Ovary (tissue), 9 donors: ENCODE data around the gene CCDC28A. TPM values are rescaled to one million over a fixed set of nuclear protein-coding genes. Genes with fewer than 3 reads are reported as not detected.

ENCODE experiments used
- DNase-seq, 5 donors: peaks; one replicate each; pipeline ENCODE4 v3.0.0-alpha.2; 2019 to 2020
- H3K27ac ChIP-seq, 2 donors: fragments of 200-600 bp; one replicate each; pipeline versions ENCODE4 v1.5.1 to v1.8.0; 2019 to 2022
- H3K27me3 ChIP-seq: fragments of 200-600 bp; one replicate; pipeline ENCODE4 v1.8.0; 2022
- H3K36me3 ChIP-seq: fragments of 200-600 bp; sonication (generic); one replicate; pipeline ENCODE4 v1.5.1; 2019
- H3K4me1 ChIP-seq: one replicate; pipeline ENCODE4 v1.8.1; 2013; ENCODE audit warnings: mild to moderate bottlenecking, moderate library complexity; ENCODE audit not compliant: insufficient read depth
- H3K4me3 ChIP-seq: fragments of 200-600 bp; sonication (generic); one replicate; pipeline ENCODE4 v1.5.1; 2017
- H3K9me3 ChIP-seq, 2 donors: fragments of 200-600 bp in 1 of 2; sonication (generic) in 1 of 2; one replicate each; pipeline versions ENCODE4 v1.5.1 to v1.8.1; 2013 to 2019; ENCODE audit warnings: mild to moderate bottlenecking in 1 of 2, moderate library complexity in 1 of 2
- CTCF ChIP-seq, 3 donors: fragments of 450-650 bp in 2 of 3; fragments of 200-600 bp in 1 of 3; IDR thresholded peaks; one replicate each; pipeline versions ENCODE4 v1.5.1 to v1.8.0; 2016 to 2022; ENCODE audit warnings: antibody characterized with exemption in 3 of 3, mild to moderate bottlenecking in 1 of 3
- EP300 ChIP-seq: sonication (generic); formaldehyde crosslinking; IDR thresholded peaks from one replicate; pipeline ENCODE4 v1.6.1; 2017; ENCODE audit warnings: antibody characterized with exemption
- POLR2A ChIP-seq: fragments of 450-650 bp; IDR thresholded peaks from one replicate; pipeline ENCODE4 v1.6.1; 2017; ENCODE audit warnings: antibody characterized with exemption, mild to moderate bottlenecking, moderate library complexity
- WGBS, 3 donors: extraction: QIAGEN DNeasy Blood & Tissue Kit in 1 of 3; methylation state at CpG; one replicate each; pipeline versions ENCODE4 v1.1.5 to v1.1.7; 2013 to 2017; 5-methylcytosine and 5-hydroxymethylcytosine counted together
- intact Hi-C, 4 donors: fragments of 100-400 bp; cut with DNase I; formaldehyde crosslinking; loops; one replicate each; pipeline versions ENCODE4 v1.11.0 to v1.15.1; 2022 to 2023
- polyA plus RNA-seq, 2 donors: library from polyadenylated mRNA; stranded (reverse); fragments of 200-250 nt in 1 of 2; fragments of 350-450 nt in 1 of 2; fragmentation: Illumina TruSeq in 1 of 2; extraction: RNeasy Lipid Tissue Mini Kit (QIAGEN cat#74804) in 1 of 2; gene quantifications; one replicate each; pipeline ENCODE4 v1.2.3, GENCODE V29; 2013 to 2014
- total RNA-seq, 7 donors: library from RNA; depleted of rRNA in 2 of 7; stranded (reverse); fragments of >200 nt in 2 of 7; fragmentation: NEBNext Ultra II Directional in 3 of 7; extraction: Animal tissue kit (Norgen Biotek cat#: 25700) in 3 of 7; gene quantifications; one replicate each; pipeline versions ENCODE4 v1.1.0 to v1.2.4, GENCODE V29; 2016 to 2023
- donor health status: DM: no; HTN: no; CAD: no; lungs with moderate emphysema.
- donor health status: DM: no; HTN: no; CAD: no.
- donor health status: Bipolar disorder and iron deficiency.
- donor health status: DM: yes; HTN: yes; CAD: no.
- donor health status: DM: no; HTN: no; CAD: no.
- donor health status: DM: yes; HTN: yes; CAD: no.

The CCDC28A gene
- total and polyA plus RNA-seq, 9 donors = 6.4 to 26.8 (median 14.0) TPM

GRCh38 chr6:138818496-138819194, 45.1 kb downstream of the CCDC28A start:
- no peak for TF ChIP-seq EP300
- no peak for TF ChIP-seq POLR2A
- no peak for TF ChIP-seq CTCF (IDR thresholded peaks at IDR 0.05)
- no peaks in the 10 kb centered on the region for H3K4me1 ChIP-seq
- no peak for DNase-seq
- intact Hi-C loops = loop anchor here (5.0 to 10.0 kb wide), 3 partner anchors 166 to 546 kb away; partner anchors contain the start of gene REPS1 (in 3 of the 4)
- H3K9me3 ChIP-seq = no peaks in the 10 kb centered on the region
- H3K27me3 ChIP-seq = no peaks in the 10 kb centered on the region
- no peak overlapping the region for H3K4me3 ChIP-seq
- 67 to 70% (median 68%) methylated on average over 10 of the region's 10 CpGs for WGBS, 3 donors
- no peaks in the 10 kb centered on the region for H3K36me3 ChIP-seq
- no peak overlapping the region for H3K27ac ChIP-seq

GRCh38 chr6:138821519-138821918, 48.0 kb downstream of the CCDC28A start:
- WGBS, 3 donors = 83 to 99% (median 95%) methylated on average over 4 of the region's 4 CpGs
- no peak for DNase-seq
- Histone ChIP-seq H3K27ac (no peak overlapping the region), H3K4me1 (no peaks in the 10 kb centered on the region), H3K36me3 (no peaks in the 10 kb centered on the region), H3K9me3 (no peaks in the 10 kb centered on the region), H3K4me3 (no peak overlapping the region), H3K27me3 (no peaks in the 10 kb centered on the region)
- intact Hi-C loops = no loop called here
- no peak for TF ChIP-seq POLR2A
- no peak for TF ChIP-seq CTCF (IDR thresholded peaks at IDR 0.05)
- no peak for TF ChIP-seq EP300

GRCh38 chr6:138824482-138825144, 51.0 kb downstream of the CCDC28A start:
- 87 to 88% (median 88%) methylated on average over 11 of the region's 11 CpGs for WGBS, 3 donors
- TF ChIP-seq POLR2A (no peak), EP300 (no peak)
- DNase-seq = no peak
- Histone ChIP-seq H3K27ac (no peak overlapping the region), H3K36me3 (no peaks in the 10 kb centered on the region), H3K4me1 (no peaks in the 10 kb centered on the region), H3K9me3 (no peaks in the 10 kb centered on the region), H3K4me3 (no peak overlapping the region), H3K27me3 (no peaks in the 10 kb centered on the region)
- intact Hi-C loops = no loop called here

GRCh38 chr6:138830248-138830647, 56.7 kb downstream of the CCDC28A start:
- no peaks in the 10 kb centered on the region for H3K4me1 ChIP-seq
- intact Hi-C loops = no loop called here
- no peaks in the 10 kb centered on the region for H3K27me3 ChIP-seq
- TF ChIP-seq POLR2A (no peak), EP300 (no peak), CTCF (IDR thresholded peaks at IDR 0.05) (no peak)
- no peak overlapping the region for H3K27ac ChIP-seq
- no peaks in the 10 kb centered on the region for H3K9me3 ChIP-seq
- 75 to 88% (median 85%) methylated on average over 7 of the region's 7 CpGs for WGBS, 3 donors
- DNase-seq = no peak
- no peak overlapping the region for H3K4me3 ChIP-seq
- H3K36me3 ChIP-seq = no peaks in the 10 kb centered on the region

GRCh38 chr6:138832182-138832581, 58.6 kb downstream of the CCDC28A start:
- no peaks in the 10 kb centered on the region for H3K36me3 ChIP-seq

More at GRCh38 chr6:138832182-138832581, 58.6 kb downstream of the CCDC28A start:
- TF ChIP-seq EP300 (no peak), POLR2A (no peak), CTCF (IDR thresholded peaks at IDR 0.05) (no peak)
- no peak for DNase-seq
- H3K4me3 ChIP-seq = no peak overlapping the region
- no peaks in the 10 kb centered on the region for H3K4me1 ChIP-seq
- 92 to 95% (median 93%) methylated on average over 2 of the region's 2 CpGs for WGBS, 3 donors
- no peaks in the 10 kb centered on the region for H3K9me3 ChIP-seq
- H3K27me3 ChIP-seq = no peaks in the 10 kb centered on the region
- intact Hi-C loops = no loop called here
- H3K27ac ChIP-seq = no peak overlapping the region
